Right lobe of liver (tissue), 4 donors: ENCODE results near the gene FNDC3B.

Experiments used
- CTCF ChIP-seq, 4 donors: fragments of 200-600 bp in 3 of 4; fragments of 450-650 bp in 1 of 4; IDR thresholded peaks; one replicate each; pipeline versions ENCODE4 v1.5.1 to v1.8.0; 2016 to 2022; ENCODE audit warnings: antibody characterized with exemption in 4 of 4, mild to moderate bottlenecking in 2 of 4
- POLR2A ChIP-seq: fragments of 450-650 bp; IDR thresholded peaks from one replicate; pipeline ENCODE4 v1.6.1; 2017; ENCODE audit warnings: antibody characterized with exemption, mild to moderate bottlenecking
- donor health status: DM: no; HTN: no; CAD: no.
- donor health status: DM: no; HTN: no; CAD: no.
- donor health status: DM: no; HTN: yes; CAD: no.

- no peak for TF ChIP-seq POLR2A
- TF ChIP-seq CTCF (IDR thresholded peaks at IDR 0.05), result no peak
Observed at GRCh38 chr3:172323894-172324610, 284.7 kb downstream of the FNDC3B start.
